Parathyroid adenoma (tissue), 2 donors: Measurements from ENCODE around the gene SF3B5.

Experiments
- H2AFZ ChIP-seq: fragments of 300-600 bp; sonication (generic); one replicate; pipeline ENCODE4 v1.7.0; 2017; ENCODE audit warnings: antibody characterized with exemption, mild to moderate bottlenecking
- H3K27ac ChIP-seq: fragments of 300-600 bp; sonication (generic); one replicate; pipeline ENCODE4 v1.7.0; 2017
- H3K27me3 ChIP-seq: fragments of 300-600 bp; sonication (generic); one replicate; pipeline ENCODE4 v1.7.0; 2017; ENCODE audit warnings: low read length; ENCODE audit not compliant: control insufficient read depth, insufficient read depth
- H3K36me3 ChIP-seq: fragments of 300-600 bp; sonication (generic); one replicate; pipeline ENCODE4 v1.7.0; 2017; ENCODE audit warnings: low read length; ENCODE audit not compliant: control insufficient read depth, insufficient read depth
- H3K4me1 ChIP-seq: fragments of 300-600 bp; sonication (generic); one replicate; pipeline ENCODE4 v1.7.0; 2017; ENCODE audit warnings: control low read depth
- H3K4me2 ChIP-seq: fragments of 300-600 bp; sonication (generic); one replicate; pipeline ENCODE4 v1.7.0; 2017; ENCODE audit warnings: low read length
- H3K4me3 ChIP-seq: fragments of 300-600 bp; sonication (generic); one replicate; pipeline ENCODE4 v1.7.0; 2017; ENCODE audit warnings: low read depth, low read length
- H3K79me2 ChIP-seq: fragments of 300-600 bp; sonication (generic); one replicate; pipeline ENCODE4 v1.7.0; 2017; ENCODE audit warnings: control low read depth
- H3K9ac ChIP-seq: fragments of 300-600 bp; sonication (generic); one replicate; pipeline ENCODE4 v1.7.0; 2017; ENCODE audit warnings: mild to moderate bottlenecking
- H3K9me3 ChIP-seq: fragments of 300-600 bp; sonication (generic); one replicate; pipeline ENCODE4 v1.7.0; 2017; ENCODE audit warnings: low read length; ENCODE audit not compliant: control insufficient read depth
- CTCF ChIP-seq: fragments of 300-600 bp; sonication (generic); IDR thresholded peaks from one replicate; pipeline ENCODE4 v1.7.0; 2017; ENCODE audit warnings: antibody characterized with exemption, mild to moderate bottlenecking
- donor health status: primary hyperparathyroidism.

Gene SF3B5

GRCh38 chr6:144068794-144069193 is 26.6 kb downstream of the SF3B5 start:
- no peaks in the 10 kb centered on the region for H3K9me3 ChIP-seq
- H3K4me2 ChIP-seq, result no peak overlapping the region
- no peaks in the 10 kb centered on the region for H3K27me3 ChIP-seq
- H3K4me3 ChIP-seq, result no peak overlapping the region
- H3K27ac ChIP-seq, result no peak overlapping the region
- no peak for TF ChIP-seq CTCF
- no peaks in the 10 kb centered on the region for H3K36me3 ChIP-seq
- peak overlapping the region; percentile 12 for H2AFZ ChIP-seq
- no peaks in the 10 kb centered on the region for H3K4me1 ChIP-seq
- no peaks in the 10 kb centered on the region for H3K79me2 ChIP-seq
- H3K9ac ChIP-seq, result no peak overlapping the region

- no peak overlapping the region for H3K4me3 ChIP-seq
- no peaks in the 10 kb centered on the region for H3K27me3 ChIP-seq
- H3K9ac ChIP-seq, result no peak overlapping the region
- no peaks in the 10 kb centered on the region for H3K4me1 ChIP-seq
- H3K9me3 ChIP-seq, result no peaks in the 10 kb centered on the region
- no peak overlapping the region for H3K27ac ChIP-seq
- TF ChIP-seq CTCF, result no peak
- no peaks in the 10 kb centered on the region for H3K36me3 ChIP-seq
- H3K79me2 ChIP-seq, result no peaks in the 10 kb centered on the region
- no peak overlapping the region for H2AFZ ChIP-seq
- H3K4me2 ChIP-seq, result no peak overlapping the region
These were observed 28.5 kb downstream of the SF3B5 start for GRCh38 chr6:144066741-144067484.

GRCh38 chr6:144066255-144066654 is 29.1 kb downstream of the SF3B5 start:
- no peaks in the 10 kb centered on the region for H3K36me3 ChIP-seq
- H3K9me3 ChIP-seq, result no peaks in the 10 kb centered on the region

GRCh38 chr6:144065213-144065660 is 30.1 kb downstream of the SF3B5 start:
- Histone ChIP-seq H3K4me3 (no peak overlapping the region), H3K27ac (no peak overlapping the region), H3K36me3 (no peaks in the 10 kb centered on the region), H3K4me2 (no peak overlapping the region), H3K9ac (no peak overlapping the region), H3K79me2 (no peaks in the 10 kb centered on the region), H3K27me3 (no peaks in the 10 kb centered on the region), H3K4me1 (no peaks in the 10 kb centered on the region), H2AFZ (no peak overlapping the region), H3K9me3 (no peaks in the 10 kb centered on the region)
- TF ChIP-seq CTCF, result no peak

More at GRCh38 chr6:144066255-144066654, 29.1 kb downstream of the SF3B5 start:
- H3K4me1 ChIP-seq, result no peaks in the 10 kb centered on the region
- no peaks in the 10 kb centered on the region for H3K79me2 ChIP-seq
- no peak overlapping the region for H3K4me2 ChIP-seq
- H3K27me3 ChIP-seq, result no peaks in the 10 kb centered on the region
- H3K27ac ChIP-seq, result no peak overlapping the region
- no peak overlapping the region for H2AFZ ChIP-seq
- H3K4me3 ChIP-seq, result no peak overlapping the region
- H3K9ac ChIP-seq, result no peak overlapping the region
- TF ChIP-seq CTCF, result no peak
